Esophagus mucosa (tissue), 1 donor: Measurements from ENCODE around the gene MGAT4D. TPM values are rescaled to one million over a fixed set of nuclear protein-coding genes. Genes with fewer than 3 reads are reported as not detected.
"Not testable (repeated sequence)": the region's sequence is repeated elsewhere in the genome, so short reads cannot be mapped to it uniquely, and the experiment has no call there.

ENCODE experiments used
- ATAC-seq: fragments of 200-7000 bp; cut with Tn5 transposase; one replicate; pipeline ENCODE4 v1.9.1; 2020
- total RNA-seq: library from RNA; stranded (reverse); gene quantifications from one replicate; pipeline ENCODE4 v1.2.4, GENCODE V29; 2023
- donor health status: DM: yes; HTN: yes; CAD: no.

The MGAT4D gene
- total RNA-seq: not detected

- ATAC-seq: no peak
Measured at GRCh38 chr4:140497747-140498636, at the start of gene MGAT4D. TSS of gene MGAT4D (minus strand) at chr4:140498293. CDS start at chr4:140498222, 71 bp downstream.

- ATAC-seq: no peak
Measured at GRCh38 chr4:140533951-140534480, 35.9 kb upstream of the MGAT4D start.

GRCh38 chr4:140529434-140529833 is 31.3 kb upstream of the MGAT4D start:
- no peak for ATAC-seq

- peak; percentile 100 for ATAC-seq
Measured at GRCh38 chr4:140523857-140524742, 26.0 kb upstream of the MGAT4D start, which contains the start of gene ELMOD2. TSS of gene ELMOD2 (plus strand) at chr4:140524168. CDS start at chr4:140525429, 1,261 bp downstream.

- no peak for ATAC-seq
Measured at GRCh38 chr4:140523370-140523856, 25.3 kb upstream of the MGAT4D start.

GRCh38 chr4:140515423-140515822 is 17.3 kb upstream of the MGAT4D start:
- no peak for ATAC-seq

GRCh38 chr4:140513765-140514164 is 15.7 kb upstream of the MGAT4D start:
- not testable (repeated sequence) for ATAC-seq

GRCh38 chr4:140504261-140504660 is 6.2 kb upstream of the MGAT4D start:
- ATAC-seq: no peak

GRCh38 chr4:140499391-140499790 is 1.3 kb upstream of the MGAT4D start:
- ATAC-seq: no peak

- ATAC-seq: no peak
Measured at GRCh38 chr4:140497405-140497746, 717 bp downstream of the MGAT4D start.

GRCh38 chr4:140485939-140486338 is 12.2 kb downstream of the MGAT4D start:
- ATAC-seq: no peak

GRCh38 chr4:140483445-140483844 is 14.6 kb downstream of the MGAT4D start:
- no peak for ATAC-seq

GRCh38 chr4:140472156-140472555 is 25.9 kb downstream of the MGAT4D start:
- no peak for ATAC-seq

GRCh38 chr4:140469791-140470733 is 28.0 kb downstream of the MGAT4D start:
- ATAC-seq: no peak

GRCh38 chr4:140466146-140466545 is 31.9 kb downstream of the MGAT4D start:
- ATAC-seq: no peak

- ATAC-seq: no peak
Measured at GRCh38 chr4:140463614-140464013, 34.5 kb downstream of the MGAT4D start.

GRCh38 chr4:140463182-140463581 is 34.9 kb downstream of the MGAT4D start:
- no peak for ATAC-seq

GRCh38 chr4:140450352-140450751 is 47.7 kb downstream of the MGAT4D start:
- ATAC-seq: no peak

GRCh38 chr4:140448830-140449229 is 49.3 kb downstream of the MGAT4D start:
- ATAC-seq: no peak

- ATAC-seq: no peak
Measured at GRCh38 chr4:140448162-140448561, 49.9 kb downstream of the MGAT4D start.

- not testable (repeated sequence) for ATAC-seq
Measured at GRCh38 chr4:140444347-140444746, 53.7 kb downstream of the MGAT4D start.
